K562 (cell line): ENCODE measurements around the gene TACR1. TPM values are rescaled to one million over a fixed set of nuclear protein-coding genes. Genes with fewer than 3 reads are reported as not detected.

Experiments used
- ATAC-seq: fragments of 200-7000 bp; cut with Tn5 transposase; 3 replicates; pipeline ENCODE4 v1.9.1; 2020; ENCODE audit warnings: moderate library complexity
- BruUV-seq: library from RNA; stranded (reverse); fragments of 400-500 nt; replicated peaks from 2 replicates; lab custom pipeline; 2021; lab: Mats Ljungman, UMichigan
- CTCF ChIA-PET: fragments of 300-600 bp; formaldehyde crosslinking; extraction: SDS; loops from one replicate; lab custom pipeline; 2021; ENCODE audit warnings: low intra/inter-chr PET ratio; lab: Yijun Ruan, JAX
- POLR2A ChIA-PET: fragments of 300-600, 350-650 bp; sonication (Branson Sonifier 250); formaldehyde crosslinking; extraction: SDS; loops from one replicate; lab custom pipeline; 2021; ENCODE audit warnings: antibody characterized with exemption, inconsistent platforms; lab: Yijun Ruan, JAX
- DNase-seq, 4 experiments: peaks; one replicate each; pipeline versions ENCODE4 v3.0.0 to v3.0.0-alpha.2; 2011 to 2018; ENCODE audit warnings: low spot score in 3 of 4, mixed read lengths in 3 of 4; ENCODE audit errors: extremely low read depth in 1 of 4
- FAIRE-seq: peaks from 2 replicates; lab custom pipeline; 2011; peaks lifted over from hg19 to GRCh38; lab: Jason Lieb, UNC
- H2AFZ ChIP-seq: 2 replicates; pipeline ENCODE4 v1.6.0; 2011; ENCODE audit warnings: low read depth, low read length, control low read depth, inconsistent platforms
- H3K27ac ChIP-seq: fragments of 200-600 bp; 3 replicates; pipeline ENCODE4 v1.8.0; 2011; ENCODE audit warnings: low read depth, mild to moderate bottlenecking, control low read depth, inconsistent platforms, low read length, moderate library complexity, mixed read lengths; ENCODE audit errors: extremely low read depth
- H3K27me3 ChIP-seq, 2 experiments: fragments of 300-600 bp in 1 of 2; 2 replicates in 1 of 2; 3 replicates in 1 of 2; pipeline versions ENCODE4 v1.6.0 to v1.8.0; 2011; ENCODE audit warnings: inconsistent platforms in 2 of 2, low read length in 2 of 2, mild to moderate bottlenecking in 1 of 2, mixed read lengths in 1 of 2, moderate library complexity in 1 of 2; ENCODE audit not compliant: control insufficient read depth in 2 of 2, insufficient read depth in 2 of 2
- H3K36me3 ChIP-seq: fragments of 300-600 bp; 3 replicates; pipeline ENCODE4 v1.8.0; 2011; ENCODE audit warnings: mild to moderate bottlenecking, low read length, inconsistent platforms; ENCODE audit not compliant: control insufficient read depth, insufficient read depth
- H3K4me1 ChIP-seq, 2 experiments: fragments of 200-600 bp in 1 of 2; replicated peaks in 1 of 2; 2 replicates in 1 of 2; 3 replicates in 1 of 2; pipeline versions ENCODE4 v1.5.1 to v1.8.0; 2011; ENCODE audit warnings: inconsistent platforms in 2 of 2, low read length in 2 of 2, mild to moderate bottlenecking in 1 of 2, mixed read lengths in 1 of 2, moderate library complexity in 1 of 2; ENCODE audit not compliant: control insufficient read depth in 2 of 2, insufficient read depth in 2 of 2
- H3K4me2 ChIP-seq: 2 replicates; pipeline ENCODE4 v1.6.1; 2011; ENCODE audit warnings: low read length, control low read depth, inconsistent platforms, mixed read lengths; ENCODE audit not compliant: insufficient read depth
- H3K4me3 ChIP-seq: fragments of 200-600 bp; sonication (generic), shearing (Covaris generic); 2 replicates; pipeline ENCODE4 v1.5.1; 2016; ENCODE audit warnings: control low read depth, inconsistent platforms
- H3K79me2 ChIP-seq: fragments of 200-600 bp; 3 replicates; pipeline ENCODE4 v1.8.0; 2011; ENCODE audit warnings: low read length, inconsistent platforms; ENCODE audit not compliant: control insufficient read depth, insufficient read depth
- H3K9ac ChIP-seq, 2 experiments: 2 replicates each; pipeline versions ENCODE4 v1.6.0 to v1.6.1; 2011; ENCODE audit warnings: low read depth in 2 of 2, low read length in 2 of 2, control low read depth in 1 of 2, inconsistent platforms in 1 of 2, mild to moderate bottlenecking in 1 of 2, mixed read lengths in 1 of 2; ENCODE audit not compliant: insufficient read depth in 1 of 2
- H3K9me1 ChIP-seq: one replicate; pipeline ENCODE4 v1.6.0; 2011; ENCODE audit warnings: inconsistent platforms, mild to moderate bottlenecking, low read length, moderate library complexity; ENCODE audit not compliant: control insufficient read depth, insufficient read depth
- H3K9me3 ChIP-seq: replicated peaks from 2 replicates; pipeline ENCODE4 v1.5.1; 2011; ENCODE audit warnings: low read depth, low read length, inconsistent platforms; ENCODE audit not compliant: control insufficient read depth, insufficient read depth
- H4K20me1 ChIP-seq: replicated peaks from 2 replicates; pipeline ENCODE4 v1.6.1; 2011; ENCODE audit warnings: low read length, inconsistent platforms, mixed read lengths; ENCODE audit not compliant: control insufficient read depth, insufficient read depth
- CHCHD3 ChIP-seq: fragments of 250-450 bp; sonication (Bioruptor Pico); IDR thresholded peaks from 2 replicates; pipeline ENCODE4 v2.1.2; 2022; ENCODE audit warnings: mild to moderate bottlenecking
- NFATC3 ChIP-seq: fragments of 450-650 bp; IDR thresholded peaks from 2 replicates; pipeline ENCODE4 v1.6.1; 2017; ENCODE audit warnings: mild to moderate bottlenecking
- THRB ChIP-seq: fragments of 450-650 bp; formaldehyde crosslinking; conservative IDR thresholded peaks from 2 replicates; pipeline ENCODE4 v1.4.0; 2022; ENCODE audit warnings: mild to moderate bottlenecking, missing genetic modification characterization
- WHSC1 ChIP-seq: IDR thresholded peaks from one replicate; pipeline ENCODE4 v1.6.1; 2012; ENCODE audit warnings: low read length, control low read depth, inconsistent platforms
- ZNF184 ChIP-seq: sonication (generic); formaldehyde crosslinking; IDR thresholded peaks from 2 replicates; pipeline ENCODE4 v1.5.0; 2020; ENCODE audit warnings: missing genetic modification reagents
- ZNF785 ChIP-seq: fragments of 250-450 bp; sonication (Bioruptor Pico); IDR thresholded peaks from 2 replicates; pipeline ENCODE4 v1.4.0; 2020; ENCODE audit warnings: mild to moderate bottlenecking
- WGBS: fragments of 100-300 bp; shearing (Covaris generic); methylation state at CpG from one replicate; pipeline ENCODE4 v1.1.6; 2016; ENCODE audit warnings: low coverage, mixed read lengths; ENCODE audit not compliant: insufficient coverage; ENCODE audit errors: missing lambda C conversion rate; 5-methylcytosine and 5-hydroxymethylcytosine counted together
- in situ Hi-C: fragments of 300-500 bp; cut with MboI; formaldehyde crosslinking; loops from 4 replicates; pipeline ENCODE4 v1.15.0; 2018; ENCODE audit warnings: inconsistent platforms, mixed read lengths
- intact Hi-C: fragments of 100-400 bp; cut with micrococcal nuclease; formaldehyde crosslinking; loops from 2 replicates; pipeline ENCODE4 v1.14.2; 2022
- polyA plus RNA-seq, 8 experiments: library from polyadenylated mRNA; depleted of rRNA in 4 of 8; stranded (reverse) in 5 of 8; unstranded in 3 of 8; fragments of >200 nt; fragmentation: Nextera tagmentation in 2 of 8; fragmentation: Illumina TruSeq in 1 of 8; extraction: Ambion mirVana in 2 of 8; extraction: Trizol in 1 of 8; gene quantifications; 2 replicates each; pipeline versions ENCODE4 v1.2.1 to v1.2.3, GENCODE V29; 2011 to 2014; ENCODE audit warnings: inconsistent platforms in 1 of 8, missing spikeins in 1 of 8
- total RNA-seq, 7 experiments: library from RNA; depleted of rRNA in 6 of 7; stranded (reverse); fragments of >200 nt in 6 of 7; fragmentation: Illumina TruSeq in 2 of 7; extraction: Trizol in 2 of 7; gene quantifications; 2 replicates each; pipeline versions ENCODE4 v1.2.1 to v1.2.3, GENCODE V29; 2011 to 2021; ENCODE audit warnings: low replicate concordance in 1 of 7

Gene TACR1
- total and polyA plus RNA-seq, 9 of the 15 experiments (the other 6 are each of a cell fraction or from before 2014, with no cell fraction given) = not detected

- Histone ChIP-seq H3K36me3 (no peaks in the 10 kb centered on the region), H4K20me1 (no peaks in the 10 kb centered on the region), H3K9me3 (no peaks in the 10 kb centered on the region), H3K9me1 (no peaks in the 10 kb centered on the region), H3K4me3 (no peak overlapping the region), H3K9ac (no peak overlapping the region)
- 5% methylated on average over 4 of the region's 4 CpGs for WGBS
- TF ChIP-seq ZNF785 (no peak), THRB (CRISPR knock-in tag) (no peak), CHCHD3 (CRISPR knock-in tag) (no peak), ZNF184 (CRISPR knock-in tag) (no peak), WHSC1 (no peak), NFATC3 (no peak)
- TF ChIP-seq, all 486 proteins: peak for 0
- intact Hi-C loops (no loop called here), in situ Hi-C loops (no loop called here)
- ATAC-seq = no peak
- H3K4me1 ChIP-seq = no peaks in the 10 kb centered on the region
- no peak overlapping the region for H2AFZ ChIP-seq
- no peaks in the 10 kb centered on the region for H3K27me3 ChIP-seq
- no peak for DNase-seq
- ChIA-PET CTCF (no interaction called here), POLR2A (interaction anchor here (0.6 to 1.2 kb wide), 2 partner anchors 11 to 104 kb away, joined by 3 read pairs; no protein-coding TSS in a partner anchor)
- no peak overlapping the region for H3K27ac ChIP-seq
- H3K4me2 ChIP-seq = no peak overlapping the region
- no TSS peak for BruUV-seq
- no peaks in the 10 kb centered on the region for H3K79me2 ChIP-seq
- no peak for FAIRE-seq
These were observed 86.0 kb downstream of the TACR1 start for GRCh38 chr2:75113231-75113869.
